HG02981 (cell line): ENCODE data around the gene DET1.
"Not testable (repeated sequence)": the region's sequence is repeated elsewhere in the genome, so short reads cannot be mapped to it uniquely, and the experiment has no call there.

Source experiments
- ATAC-seq: cut with Tn5 transposase; IDR thresholded peaks from one replicate; pipeline ENCODE4 v1.9.1; 2021; ENCODE audit warnings: mild to moderate bottlenecking, moderate library complexity; ENCODE audit not compliant: unreplicated experiment

DET1 gene

GRCh38 chr15:88541111-88541510 is 5.4 kb downstream of the DET1 start:
- not testable (repeated sequence) for ATAC-seq

- ATAC-seq, result not testable (repeated sequence)
These were observed 6.1 kb downstream of the DET1 start for GRCh38 chr15:88540350-88540749.

- no peak for ATAC-seq
These were observed 7.0 kb downstream of the DET1 start for GRCh38 chr15:88539441-88539840.

- ATAC-seq, result no peak
These were observed 7.5 kb downstream of the DET1 start for GRCh38 chr15:88538972-88539371.

- ATAC-seq, result no peak
These were observed 8.7 kb downstream of the DET1 start for GRCh38 chr15:88537591-88538317.

- ATAC-seq, result no peak
These were observed 10.7 kb downstream of the DET1 start for GRCh38 chr15:88535607-88536313.

- no peak for ATAC-seq
These were observed 11.4 kb downstream of the DET1 start for GRCh38 chr15:88535100-88535499.

- no peak for ATAC-seq
These were observed 13.1 kb downstream of the DET1 start for GRCh38 chr15:88533376-88533775.

- no peak for ATAC-seq
These were observed 17.4 kb downstream of the DET1 start for GRCh38 chr15:88529021-88529630.

GRCh38 chr15:88526247-88526879 is 20.1 kb downstream of the DET1 start:
- no peak for ATAC-seq

GRCh38 chr15:88525418-88525817 is 21.1 kb downstream of the DET1 start:
- no peak for ATAC-seq

- ATAC-seq, result not testable (repeated sequence)
These were observed 22.4 kb downstream of the DET1 start for GRCh38 chr15:88524094-88524493.

GRCh38 chr15:88518903-88519302 is 27.6 kb downstream of the DET1 start:
- ATAC-seq, result no peak

GRCh38 chr15:88513195-88513594 is 33.3 kb downstream of the DET1 start:
- ATAC-seq, result no peak

- ATAC-seq, result no peak
These were observed 33.9 kb downstream of the DET1 start for GRCh38 chr15:88512601-88513000.

GRCh38 chr15:88512078-88512477 is 34.4 kb downstream of the DET1 start:
- ATAC-seq, result no peak

GRCh38 chr15:88511161-88511560 is 35.3 kb downstream of the DET1 start:
- ATAC-seq, result no peak

GRCh38 chr15:88509964-88510363 is 36.5 kb downstream of the DET1 start:
- ATAC-seq, result no peak

GRCh38 chr15:88509321-88509720 is 37.2 kb downstream of the DET1 start:
- no peak for ATAC-seq

GRCh38 chr15:88506628-88507027 is 39.9 kb downstream of the DET1 start:
- ATAC-seq, result no peak

GRCh38 chr15:88505721-88506120 is 40.8 kb downstream of the DET1 start:
- no peak for ATAC-seq

GRCh38 chr15:88504445-88504844 is 42.0 kb downstream of the DET1 start:
- no peak for ATAC-seq
